Subcutaneous abdominal adipose tissue (tissue), 5 donors: Measurements from ENCODE around the gene ZNF777.

Source experiments
- H3K27ac ChIP-seq: one replicate; pipeline ENCODE4 v1.7.0; 2013; ENCODE audit warnings: low read depth, mild to moderate bottlenecking, inconsistent platforms, low read length, moderate library complexity
- H3K27me3 ChIP-seq, 5 donors: one replicate each; pipeline ENCODE4 v1.7.0; 2013; ENCODE audit warnings: low read length in 5 of 5, inconsistent platforms in 1 of 5; ENCODE audit not compliant: control insufficient read depth in 5 of 5, insufficient read depth in 4 of 5
- H3K36me3 ChIP-seq, 5 donors: one replicate each; pipeline ENCODE4 v1.7.0; 2013; ENCODE audit warnings: low read length in 5 of 5; ENCODE audit not compliant: control insufficient read depth in 5 of 5, insufficient read depth in 5 of 5
- H3K4me1 ChIP-seq, 5 donors: one replicate each; pipeline ENCODE4 v1.7.0; 2013; ENCODE audit warnings: low read length in 5 of 5, mild to moderate bottlenecking in 3 of 5, moderate library complexity in 1 of 5; ENCODE audit not compliant: control insufficient read depth in 5 of 5, insufficient read depth in 5 of 5
- H3K4me3 ChIP-seq, 5 donors: one replicate each; pipeline ENCODE4 v1.7.0; 2013; ENCODE audit warnings: low read length in 5 of 5, low read depth in 1 of 5
- H3K9ac ChIP-seq, 5 donors: one replicate each; pipeline ENCODE4 v1.7.0; 2013; ENCODE audit warnings: low read length in 5 of 5, mild to moderate bottlenecking in 4 of 5, moderate library complexity in 3 of 5
- H3K9me3 ChIP-seq, 5 donors: one replicate each; pipeline ENCODE4 v1.7.0; 2013; ENCODE audit warnings: low read length in 5 of 5; ENCODE audit not compliant: control insufficient read depth in 5 of 5
- donor health status: healthy.
- donor health status: healthy.
- donor health status: healthy.
- donor health status: healthy.
- donor health status: healthy.

The ZNF777 gene

GRCh38 chr7:149477494-149478443 lies 16.9 kb upstream of the ZNF777 start:
- no peak overlapping the region for H3K9ac ChIP-seq
- peaks cover 0 to 3% (median 0%) of the 10 kb centered on the region in 5 donors for H3K4me1 ChIP-seq
- H3K4me3 ChIP-seq, result no peak overlapping the region
- H3K36me3 ChIP-seq, result peaks cover 23 to 57% (median 48%) of the 10 kb centered on the region in 5 donors
- H3K9me3 ChIP-seq, result peaks cover 0 to 4% (median 0%) of the 10 kb centered on the region in 5 donors
- no peaks in the 10 kb centered on the region for H3K27me3 ChIP-seq
- no peak overlapping the region for H3K27ac ChIP-seq

- Histone ChIP-seq H3K36me3 (peaks cover 23 to 65% (median 55%) of the 10 kb centered on the region in 5 donors), H3K27me3 (no peaks in the 10 kb centered on the region), H3K9ac (no peak overlapping the region), H3K4me3 (no peak overlapping the region), H3K9me3 (peaks cover 0 to 4% (median 0%) of the 10 kb centered on the region in 5 donors), H3K4me1 (peaks cover 0 to 3% (median 0%) of the 10 kb centered on the region in 5 donors), H3K27ac (no peak overlapping the region)
Observed at GRCh38 chr7:149476791-149477190, 15.9 kb upstream of the ZNF777 start.

GRCh38 chr7:149475121-149476045 lies 14.5 kb upstream of the ZNF777 start:
- H3K9ac ChIP-seq, result no peak overlapping the region
- H3K27ac ChIP-seq, result no peak overlapping the region
- peaks cover 0 to 4% (median 3%) of the 10 kb centered on the region in 5 donors for H3K9me3 ChIP-seq
- peaks cover 0 to 3% (median 0%) of the 10 kb centered on the region in 5 donors for H3K4me1 ChIP-seq
- H3K36me3 ChIP-seq, result peaks cover 15 to 69% (median 56%) of the 10 kb centered on the region in 5 donors
- no peak overlapping the region for H3K4me3 ChIP-seq
- no peaks in the 10 kb centered on the region for H3K27me3 ChIP-seq

- peaks cover 15 to 67% (median 60%) of the 10 kb centered on the region in 5 donors for H3K36me3 ChIP-seq
- no peak overlapping the region for H3K4me3 ChIP-seq
- H3K9ac ChIP-seq, result no peak overlapping the region
- H3K27ac ChIP-seq, result no peak overlapping the region
- H3K27me3 ChIP-seq, result no peaks in the 10 kb centered on the region
- peaks cover 0 to 4% (median 3%) of the 10 kb centered on the region in 5 donors for H3K9me3 ChIP-seq
- H3K4me1 ChIP-seq, result peaks cover 0 to 3% (median 0%) of the 10 kb centered on the region in 5 donors
Observed at GRCh38 chr7:149474309-149475120, 13.7 kb upstream of the ZNF777 start.

- no peak overlapping the region for H3K27ac ChIP-seq
- H3K9ac ChIP-seq, result no peak overlapping the region
- H3K36me3 ChIP-seq, result peaks cover 5 to 67% (median 58%) of the 10 kb centered on the region in 5 donors
- H3K4me3 ChIP-seq, result no peak overlapping the region
- peaks cover 0 to 3% (median 0%) of the 10 kb centered on the region in 5 donors for H3K9me3 ChIP-seq
- peaks cover 0 to 1% (median 0%) of the 10 kb centered on the region in 5 donors for H3K4me1 ChIP-seq
- no peaks in the 10 kb centered on the region for H3K27me3 ChIP-seq
Observed at GRCh38 chr7:149473251-149473650, 12.4 kb upstream of the ZNF777 start.

GRCh38 chr7:149471289-149471953 lies 10.6 kb upstream of the ZNF777 start:
- no peaks in the 10 kb centered on the region for H3K4me1 ChIP-seq
- peaks cover 3 to 50% (median 46%) of the 10 kb centered on the region in 5 donors for H3K36me3 ChIP-seq
- no peaks in the 10 kb centered on the region for H3K27me3 ChIP-seq
- no peak overlapping the region for H3K9ac ChIP-seq
- H3K4me3 ChIP-seq, result no peak overlapping the region
- H3K9me3 ChIP-seq, result peaks cover 0 to 3% (median 0%) of the 10 kb centered on the region in 5 donors
- H3K27ac ChIP-seq, result no peak overlapping the region

GRCh38 chr7:149469806-149470205 lies 8.9 kb upstream of the ZNF777 start:
- Histone ChIP-seq H3K9ac (no peak overlapping the region), H3K27me3 (no peaks in the 10 kb centered on the region), H3K4me1 (no peaks in the 10 kb centered on the region), H3K36me3 (peaks cover 0 to 35% (median 32%) of the 10 kb centered on the region in 5 donors), H3K27ac (no peak overlapping the region), H3K4me3 (no peak overlapping the region), H3K9me3 (peaks cover 0 to 3% (median 0%) of the 10 kb centered on the region in 5 donors)

- H3K27me3 ChIP-seq, result no peaks in the 10 kb centered on the region
- H3K36me3 ChIP-seq, result peaks cover 0 to 19% (median 18%) of the 10 kb centered on the region in 5 donors
- no peak overlapping the region for H3K27ac ChIP-seq
- no peak overlapping the region for H3K4me3 ChIP-seq
- peaks cover 0 to 3% (median 0%) of the 10 kb centered on the region in 5 donors for H3K9me3 ChIP-seq
- H3K9ac ChIP-seq, result no peak overlapping the region
- H3K4me1 ChIP-seq, result no peaks in the 10 kb centered on the region
Observed at GRCh38 chr7:149468208-149468607, 7.3 kb upstream of the ZNF777 start.
